Activated gamma-delta T cell (primary cell): ENCODE data around the gene SDR9C7.
"Not testable (repeated sequence)": the region's sequence is repeated elsewhere in the genome, so short reads cannot be mapped to it uniquely, and the experiment has no call there.

ENCODE experiments used
- DNase-seq: peaks from one replicate; lab custom pipeline; 2025; lab: John Stamatoyannopoulos, UW

Gene SDR9C7

GRCh38 chr12:56953314-56953713 is 19.1 kb upstream of the SDR9C7 start:
- no peak for DNase-seq

- DNase-seq, result no peak
Observed at GRCh38 chr12:56951582-56952339, 17.6 kb upstream of the SDR9C7 start.

- DNase-seq, result no peak
Observed at GRCh38 chr12:56948881-56949280, 14.7 kb upstream of the SDR9C7 start.

DNA sequence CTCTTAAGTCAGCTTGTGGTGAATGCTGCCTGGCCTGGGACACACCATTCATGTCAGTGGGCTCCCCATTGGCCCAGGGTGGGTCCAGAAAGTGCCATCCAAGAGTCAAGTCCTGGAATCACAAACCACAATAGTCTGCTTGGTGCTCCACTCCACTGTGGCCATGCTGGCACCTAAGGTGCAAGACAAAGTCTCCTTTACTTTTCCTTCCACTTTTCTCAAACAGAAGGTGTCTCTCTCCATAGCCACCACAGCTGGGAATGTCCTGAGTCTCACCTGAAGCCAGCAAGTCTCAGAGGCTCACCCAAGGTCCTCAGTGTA is 14.2 kb upstream of the SDR9C7 start:
- no peak for DNase-seq

GRCh38 chr12:56947633-56948456 is 13.6 kb upstream of the SDR9C7 start:
- no peak for DNase-seq

- no peak for DNase-seq
Observed at GRCh38 chr12:56943878-56944277, 9.7 kb upstream of the SDR9C7 start.

- DNase-seq, result not testable (repeated sequence)
Observed at GRCh38 chr12:56943374-56943773, 9.2 kb upstream of the SDR9C7 start.

DNA sequence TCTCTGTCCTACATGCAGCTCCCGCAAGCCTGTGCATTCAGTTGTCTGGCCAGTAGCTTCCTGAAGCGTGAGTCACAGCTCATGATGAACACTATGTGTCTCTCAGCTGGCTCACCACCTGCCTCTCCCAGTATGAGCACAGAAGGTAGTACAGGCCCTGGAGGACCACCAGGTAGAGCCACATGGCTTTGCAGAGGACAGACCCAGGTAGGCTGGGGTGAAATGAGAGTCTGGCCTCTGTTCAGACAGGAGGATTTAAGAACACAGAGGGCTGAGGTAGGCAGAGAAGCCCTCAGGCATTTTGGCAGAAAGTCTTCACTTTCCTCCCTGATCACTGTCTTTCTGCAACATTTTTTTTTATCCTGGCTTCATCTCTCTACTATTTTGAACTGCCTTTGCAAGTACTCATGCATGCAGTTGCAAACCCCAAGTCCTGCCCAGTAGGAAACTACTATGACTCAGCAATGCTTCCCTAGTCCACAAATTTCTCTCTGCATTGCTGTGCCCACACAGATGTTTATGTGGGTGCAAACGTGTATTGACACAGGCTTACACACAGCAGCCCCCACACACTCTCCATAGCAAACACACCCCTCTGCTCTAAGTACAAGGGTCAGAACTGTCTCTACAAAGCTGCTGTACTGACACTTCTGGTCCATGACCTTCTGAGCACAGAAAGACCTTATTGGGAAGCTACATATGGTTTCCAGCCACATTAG is 7.2 kb upstream of the SDR9C7 start:
- no peak for DNase-seq

DNA sequence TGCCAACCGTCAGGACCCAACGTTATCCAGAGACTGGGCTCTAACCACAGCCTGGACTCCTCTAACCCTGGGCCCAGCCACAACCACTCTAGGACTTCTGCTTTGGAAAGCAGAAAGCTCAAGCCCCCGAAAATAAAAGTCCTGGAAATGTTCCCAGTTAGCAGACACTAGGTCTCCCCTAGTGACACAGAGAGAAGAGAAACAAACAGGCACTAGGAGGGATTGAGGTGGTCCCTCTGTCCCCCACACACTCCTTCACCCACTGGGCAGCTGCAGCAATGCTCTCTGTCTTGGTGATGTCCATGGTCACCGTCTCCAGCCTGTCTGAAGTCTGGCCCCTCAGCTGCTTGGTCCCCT is 6.7 kb upstream of the SDR9C7 start:
- not testable (repeated sequence) for DNase-seq

GRCh38 chr12:56935752-56936151 is 1.5 kb upstream of the SDR9C7 start:
- DNase-seq, result no peak

DNA sequence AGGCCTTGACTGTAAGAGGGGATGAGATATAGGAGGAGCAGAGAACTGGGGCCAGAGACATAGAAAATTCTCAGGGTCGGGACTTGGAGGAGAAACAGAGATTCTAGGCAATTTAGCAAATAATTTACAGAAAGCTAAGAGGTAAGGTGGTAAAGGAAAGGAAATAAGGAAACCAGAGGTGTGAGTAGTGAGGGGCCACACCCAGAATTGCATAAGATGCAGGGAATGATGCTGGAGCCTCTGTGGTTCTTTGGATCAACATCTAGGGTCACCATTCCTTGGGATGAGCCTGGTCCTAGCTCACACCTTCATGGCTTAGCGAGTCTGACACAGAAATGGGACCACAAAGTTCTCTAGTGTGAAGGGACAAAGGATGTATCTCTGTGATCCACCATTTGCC is 949 bp upstream of the SDR9C7 start:
- no peak for DNase-seq

DNA sequence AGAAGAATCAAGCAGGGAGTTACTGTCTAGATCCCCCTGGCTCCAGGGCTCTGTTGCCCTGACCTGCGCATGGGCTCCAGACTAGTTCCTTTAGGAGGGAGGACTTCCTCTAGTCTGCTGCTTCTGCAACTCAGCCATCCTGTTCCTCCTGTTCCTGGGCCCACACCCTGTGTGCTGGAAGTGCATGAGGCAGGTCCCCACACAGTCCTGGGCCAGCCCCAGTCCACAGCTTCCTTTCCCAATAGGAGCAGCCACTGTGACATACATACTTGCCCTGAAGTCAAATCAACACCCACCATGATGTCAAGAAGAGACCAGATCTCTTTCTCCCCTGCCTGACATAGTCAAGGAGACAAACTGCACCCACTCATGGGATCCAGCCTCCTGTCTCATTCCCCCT is 1.3 kb downstream of the SDR9C7 start:
- no peak for DNase-seq

- DNase-seq, result no peak
Observed at GRCh38 chr12:56932146-56932545, 2.1 kb downstream of the SDR9C7 start.

GRCh38 chr12:56931474-56931978 is 2.7 kb downstream of the SDR9C7 start:
- no peak for DNase-seq

- DNase-seq, result no peak
Observed at GRCh38 chr12:56930241-56930640, 4.0 kb downstream of the SDR9C7 start.

DNA sequence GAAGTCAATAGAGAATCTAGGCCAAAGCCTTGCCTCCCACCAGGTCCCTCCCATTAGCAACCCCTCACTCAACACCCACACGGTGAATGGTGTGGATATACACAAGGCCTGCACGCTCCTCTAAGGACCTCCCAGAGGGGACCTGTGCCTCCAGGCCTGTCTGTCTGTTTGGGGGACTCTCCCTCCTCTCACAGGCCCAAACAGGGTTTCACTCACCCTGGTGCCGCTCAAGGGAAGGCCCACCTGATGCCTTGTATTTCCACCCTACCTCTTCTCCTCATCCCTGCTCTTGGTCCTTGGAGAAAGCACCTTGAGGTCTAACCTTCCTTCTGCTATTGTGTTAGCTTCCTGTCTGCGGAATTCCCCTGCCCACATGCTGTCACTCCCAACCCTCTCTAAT is 4.4 kb downstream of the SDR9C7 start:
- DNase-seq, result no peak

DNA sequence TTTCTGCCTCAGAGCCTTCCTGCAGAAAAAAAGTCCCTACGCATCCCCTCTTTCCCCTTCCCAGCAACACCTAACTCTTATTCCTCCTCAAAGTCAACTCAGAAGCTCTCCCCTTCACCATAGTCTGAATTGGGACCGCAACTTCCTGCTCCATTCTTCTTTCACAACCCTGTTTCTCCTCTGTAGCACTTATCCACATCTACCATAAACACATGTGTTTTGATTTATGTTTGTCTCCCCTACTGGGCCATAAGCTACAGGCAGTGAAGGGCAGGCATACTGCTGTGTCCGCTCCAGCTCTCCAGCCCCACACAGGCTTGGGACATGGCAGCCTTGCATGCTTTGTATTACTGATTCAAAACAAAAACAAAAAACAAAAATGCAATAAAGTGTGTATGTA is 5.9 kb downstream of the SDR9C7 start:
- DNase-seq, result no peak

DNA sequence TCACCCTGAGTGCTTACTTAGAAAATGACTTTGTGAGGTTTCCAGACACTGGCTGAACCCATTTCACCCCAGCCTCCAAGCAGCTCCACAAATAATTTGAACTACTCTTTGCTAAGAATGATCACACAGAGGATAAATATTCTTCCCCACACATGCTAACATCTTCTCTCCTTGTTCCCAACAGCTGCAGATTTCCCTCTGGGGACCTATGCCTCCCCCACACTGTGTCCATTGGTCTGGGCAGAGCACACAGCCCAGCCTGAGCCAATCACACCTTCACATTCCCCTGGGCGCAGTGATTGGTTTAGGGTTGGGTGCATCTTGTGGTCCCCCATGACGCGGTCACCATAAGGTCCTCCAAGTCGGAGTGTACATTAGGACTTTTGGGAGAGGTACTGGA is 6.9 kb downstream of the SDR9C7 start:
- no peak for DNase-seq

- DNase-seq, result no peak
Observed at GRCh38 chr12:56922031-56922430, 12.2 kb downstream of the SDR9C7 start.

- DNase-seq, result no peak
Observed at GRCh38 chr12:56921346-56921745, 12.9 kb downstream of the SDR9C7 start.

GRCh38 chr12:56918139-56918538 is 16.1 kb downstream of the SDR9C7 start:
- not testable (repeated sequence) for DNase-seq

GRCh38 chr12:56916996-56917333 is 17.2 kb downstream of the SDR9C7 start:
- DNase-seq, result no peak
